HL-60/S4 treated with phorbol 12-myristate 13-acetate at 8.2 ng/mL for 4 days and 3 days (cell line): ENCODE data around the gene RNF187.

ENCODE experiments used
- in situ Hi-C: fragments of 300-500 bp; cut with MboI; formaldehyde crosslinking; loops from 2 replicates; pipeline ENCODE4 v1.15.0; 2022; ENCODE audit warnings: low sequenced_read_pairs

RNF187 gene

DNA sequence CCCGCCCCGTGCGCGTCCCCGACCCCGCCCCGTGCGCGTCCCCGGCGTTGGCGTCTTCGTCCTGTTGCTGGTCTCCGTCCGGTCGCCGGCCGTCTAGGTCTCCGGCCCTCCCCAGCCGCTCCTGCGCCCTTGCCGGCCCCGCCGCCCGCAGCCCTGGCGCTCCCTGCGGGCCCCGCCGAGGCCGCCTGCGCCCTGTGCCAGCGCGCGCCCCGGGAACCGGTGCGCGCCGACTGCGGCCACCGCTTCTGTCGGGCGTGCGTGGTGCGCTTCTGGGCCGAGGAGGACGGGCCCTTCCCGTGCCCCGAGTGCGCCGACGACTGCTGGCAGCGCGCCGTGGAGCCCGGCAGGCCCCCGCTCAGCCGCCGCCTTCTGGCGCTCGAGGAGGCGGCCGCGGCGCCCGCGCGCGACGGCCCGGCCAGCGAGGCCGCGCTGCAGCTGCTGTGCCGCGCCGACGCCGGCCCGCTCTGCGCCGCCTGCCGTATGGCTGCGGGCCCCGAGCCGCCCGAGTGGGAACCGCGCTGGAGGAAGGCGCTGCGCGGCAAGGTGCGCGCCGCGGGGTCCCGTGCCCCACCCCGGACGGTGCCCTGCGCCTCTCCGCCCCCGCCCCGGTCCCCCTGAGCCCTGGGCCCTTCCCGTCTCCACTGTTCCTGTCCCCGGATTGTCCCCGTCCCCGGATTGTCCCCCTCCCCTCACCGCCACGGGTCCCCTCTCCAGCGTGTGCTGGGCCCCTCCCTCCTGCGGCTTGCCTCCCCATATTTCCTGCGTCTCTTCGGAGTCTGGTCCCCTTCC lies at the start of gene RNF187:
RNF187 (plus strand) TSS at position 47 of the 789 bp plus-strand sequence.
- in situ Hi-C loops, result no loop called here

DNA sequence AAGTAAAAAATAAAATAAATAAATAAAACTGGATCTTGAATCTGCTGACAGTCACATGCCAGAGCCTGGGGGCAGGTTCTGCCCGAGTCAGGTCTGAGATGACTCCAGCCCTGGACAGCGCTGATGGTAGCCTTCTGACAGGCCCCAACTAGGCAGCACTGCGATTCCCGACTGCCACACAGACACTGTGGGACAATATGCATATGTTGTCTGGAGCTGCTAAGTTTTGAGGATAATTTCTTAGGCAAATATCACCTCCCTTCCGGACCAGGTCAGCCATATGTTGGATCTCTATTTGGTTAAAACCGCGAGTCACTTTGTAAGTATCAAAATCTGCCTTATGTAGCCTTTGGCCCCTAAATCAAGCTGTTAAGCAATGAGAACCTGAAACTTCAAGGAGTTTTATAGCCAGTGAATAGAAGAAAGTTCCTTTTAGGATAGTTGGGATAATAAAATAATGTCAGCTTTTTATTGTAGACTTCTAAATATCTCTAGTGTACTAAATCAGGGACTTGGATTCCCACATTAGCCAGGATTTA lies 49.7 kb upstream of the RNF187 start:
- in situ Hi-C loops, result no loop called here

DNA sequence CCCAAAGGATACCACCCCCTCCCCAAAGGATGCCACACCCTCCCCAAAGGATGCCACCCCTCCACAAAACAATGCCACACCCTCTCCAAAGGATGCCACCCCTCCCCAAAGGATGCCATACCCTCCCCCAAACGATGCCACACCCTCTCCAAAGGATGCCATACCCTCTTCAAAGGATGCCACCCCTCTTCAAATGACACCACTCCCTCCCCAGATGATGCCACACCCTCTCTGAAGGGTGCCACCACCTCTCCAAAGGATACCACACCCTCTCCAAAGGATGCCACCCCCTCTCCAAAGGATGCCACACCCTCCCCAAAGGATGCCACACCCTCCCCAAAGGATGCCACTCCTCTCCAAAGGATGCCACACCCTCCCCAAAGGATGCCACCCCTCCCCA lies 48.9 kb upstream of the RNF187 start:
- in situ Hi-C loops, result no loop called here

- in situ Hi-C loops, result no loop called here
These were observed 46.3 kb upstream of the RNF187 start for GRCh38 chr1:228440761-228441500.

- in situ Hi-C loops, result no loop called here
These were observed 43.8 kb upstream of the RNF187 start for GRCh38 chr1:228443395-228443794.

- in situ Hi-C loops, result no loop called here
These were observed 41.7 kb upstream of the RNF187 start for GRCh38 chr1:228445490-228445842.

DNA sequence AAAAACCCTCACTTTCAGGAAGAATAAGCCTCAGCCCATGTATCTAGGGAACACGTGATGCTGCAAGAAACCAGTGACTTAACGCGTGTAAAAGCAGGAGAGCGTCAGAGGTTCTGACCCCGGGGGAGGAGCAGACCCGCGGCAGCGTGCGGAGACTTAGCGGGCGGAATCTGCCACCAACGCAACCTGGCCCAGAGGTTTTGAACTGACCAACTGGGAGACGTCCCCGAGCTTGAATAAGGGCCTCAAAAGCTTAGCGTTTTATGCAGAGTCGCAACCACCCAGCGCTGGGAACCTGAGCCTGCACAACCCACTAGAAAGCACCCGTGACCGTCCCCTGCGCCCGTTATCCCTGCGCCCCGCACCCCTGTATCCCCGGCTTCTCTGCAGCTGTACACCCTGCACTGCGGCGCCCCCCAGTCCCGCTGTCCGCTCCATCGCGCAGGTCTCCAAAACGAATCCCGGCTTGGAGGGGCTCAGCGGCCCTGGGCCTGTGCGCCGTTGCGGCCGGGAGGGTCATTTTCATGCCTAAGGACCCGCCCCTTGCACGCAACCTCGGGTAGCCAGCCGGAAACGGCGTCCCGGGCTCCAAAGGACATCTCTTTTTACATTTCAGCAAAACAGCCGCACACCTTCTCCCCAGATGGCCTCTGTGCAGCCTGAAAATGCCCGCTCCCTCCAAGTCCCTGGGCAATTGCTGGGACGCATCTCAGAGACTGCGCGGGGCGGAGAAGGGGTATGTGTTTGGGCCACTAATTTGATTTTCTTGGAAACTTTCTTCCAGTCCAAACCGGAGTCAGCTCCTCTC lies 41.1 kb upstream of the RNF187 start:
- in situ Hi-C loops, result no loop called here

- in situ Hi-C loops, result no loop called here
These were observed 40.3 kb upstream of the RNF187 start for GRCh38 chr1:228446852-228447251.

DNA sequence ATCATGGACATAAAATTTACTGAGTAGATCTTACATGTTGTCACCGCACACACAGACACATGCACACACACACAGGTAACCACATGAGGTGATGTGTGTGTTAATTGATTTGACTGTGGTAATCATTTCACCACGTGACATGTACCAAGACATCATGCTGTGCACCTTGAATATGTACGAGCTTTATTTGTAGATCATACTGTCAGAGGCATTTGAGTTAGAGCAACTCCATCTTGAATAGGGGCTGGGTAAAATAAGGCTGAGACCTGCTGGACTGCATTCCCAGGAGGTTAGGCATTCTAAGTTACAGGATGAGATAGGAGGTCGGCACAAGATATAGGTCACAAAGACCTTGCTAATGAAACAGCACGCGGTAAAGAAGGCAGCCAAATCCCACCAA lies 38.8 kb upstream of the RNF187 start:
- in situ Hi-C loops, result no loop called here

GRCh38 chr1:228450200-228450599 lies 37.0 kb upstream of the RNF187 start:
- in situ Hi-C loops, result no loop called here

DNA sequence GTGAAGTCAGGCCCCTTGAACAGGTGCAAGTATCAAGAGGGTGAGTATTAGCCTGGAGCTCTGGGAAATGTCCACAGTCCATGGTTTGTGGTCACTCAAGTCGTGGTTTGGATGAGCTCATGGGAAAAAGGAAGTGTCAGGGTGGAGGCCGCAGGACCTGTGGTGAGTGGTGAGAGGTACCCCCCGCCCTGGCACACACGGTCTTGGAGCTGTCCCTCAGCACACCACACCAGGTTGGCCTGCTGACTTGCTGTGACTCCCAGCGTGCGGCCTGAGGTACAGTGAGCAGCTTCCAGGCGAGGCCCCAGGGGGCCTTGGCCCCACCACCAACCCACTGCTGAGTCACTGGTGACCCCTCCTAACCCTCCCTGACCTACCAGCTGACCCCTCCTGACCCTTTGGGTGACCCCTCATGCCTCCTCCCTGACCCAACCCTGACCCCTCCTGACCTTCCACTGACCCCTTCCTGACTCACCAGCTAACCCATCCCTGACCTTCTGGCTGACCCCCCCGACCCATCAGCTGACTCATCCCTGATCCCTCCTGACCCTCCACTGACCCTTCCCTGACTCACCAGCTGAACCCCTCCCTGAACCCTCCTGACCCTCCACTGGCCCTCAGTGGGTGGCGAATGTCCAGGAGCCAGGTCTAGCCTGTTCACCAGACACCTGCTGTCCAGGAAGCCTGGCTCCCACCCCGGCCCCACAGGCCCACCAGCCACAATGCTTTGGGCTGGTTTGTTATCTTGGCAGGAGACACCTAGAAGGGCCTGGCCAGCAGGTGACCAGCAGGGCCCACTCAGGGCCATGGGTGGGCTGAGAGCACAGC lies 34.8 kb upstream of the RNF187 start:
- in situ Hi-C loops, result no loop called here

GRCh38 chr1:228453022-228453560 lies 34.1 kb upstream of the RNF187 start:
- in situ Hi-C loops, result no loop called here

GRCh38 chr1:228453614-228454013 lies 33.6 kb upstream of the RNF187 start:
- in situ Hi-C loops, result no loop called here

DNA sequence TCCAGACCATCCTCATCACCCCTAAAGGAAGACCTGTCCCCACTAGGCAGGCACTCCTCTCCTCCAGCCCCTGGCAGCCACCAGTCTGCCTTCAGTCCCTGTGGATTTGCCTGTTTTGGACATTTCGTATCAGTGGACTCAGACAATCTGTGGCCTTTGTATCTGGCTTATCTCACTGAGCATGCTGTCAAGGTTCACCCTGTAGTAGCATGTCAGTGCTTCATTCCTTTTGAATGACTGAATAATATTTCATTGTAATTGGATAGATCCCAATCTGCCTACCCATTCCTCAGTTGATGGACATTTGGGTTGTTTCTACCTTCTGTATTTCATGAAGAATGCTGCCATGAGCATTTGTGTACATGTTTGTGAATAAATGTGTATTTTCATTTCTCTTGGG lies 32.9 kb upstream of the RNF187 start:
- in situ Hi-C loops, result no loop called here

GRCh38 chr1:228455715-228456114 lies 31.5 kb upstream of the RNF187 start:
- in situ Hi-C loops, result no loop called here

- in situ Hi-C loops, result no loop called here
These were observed 30.7 kb upstream of the RNF187 start for GRCh38 chr1:228456252-228457016.

- in situ Hi-C loops, result no loop called here
These were observed 30.2 kb upstream of the RNF187 start for GRCh38 chr1:228457017-228457395.

GRCh38 chr1:228457396-228458176 lies 29.6 kb upstream of the RNF187 start:
- in situ Hi-C loops, result no loop called here
